Caco-2 (cell line): ENCODE measurements around the gene NDST3. TPM values are rescaled to one million over a fixed set of nuclear protein-coding genes. Genes with fewer than 3 reads are reported as not detected.

Experiments
- BruUV-seq: library from RNA; stranded (reverse); fragments of 400-500 nt; replicated peaks from 2 replicates; lab custom pipeline; 2021; lab: Mats Ljungman, UMichigan
- CTCF ChIA-PET: fragments of 300-600 bp; sonication (Branson Sonifier 250); formaldehyde crosslinking; loops from one replicate; lab custom pipeline; 2022; ENCODE audit warnings: antibody characterized with exemption; lab: Charles Lee
- POLR2A ChIA-PET: fragments of 300-600 bp; sonication (Branson Sonifier 250); formaldehyde crosslinking; loops from one replicate; lab custom pipeline; 2022; ENCODE audit warnings: antibody characterized with exemption; lab: Charles Lee
- DNase-seq, 2 experiments: peaks; one replicate each; pipeline versions ENCODE4 v3.0.0 to v3.0.0-alpha.2; 2020 to 2022
- H3K27me3 ChIP-seq: replicated peaks from 2 replicates; pipeline ENCODE4 v1.6.0; 2011; ENCODE audit warnings: low read length; ENCODE audit not compliant: control insufficient read depth, insufficient read depth
- H3K36me3 ChIP-seq: 2 replicates; pipeline ENCODE4 v1.5.1; 2011; ENCODE audit warnings: low read length; ENCODE audit not compliant: control insufficient read depth, insufficient read depth
- H3K4me1 ChIP-seq: fragments of 250-450 bp; sonication (Bioruptor Pico); 2 replicates; pipeline ENCODE4 v1.5.1; 2020; ENCODE audit warnings: mild to moderate bottlenecking
- H3K4me3 ChIP-seq: 2 replicates; pipeline ENCODE4 v1.5.1; 2011; ENCODE audit warnings: low read depth, mild to moderate bottlenecking, control low read depth, low read length
- H3K9me3 ChIP-seq: fragments of 250-450 bp; sonication (Bioruptor Pico); 2 replicates; pipeline ENCODE4 v1.5.1; 2020; ENCODE audit warnings: mild to moderate bottlenecking, moderate library complexity
- H3K27ac Mint-ChIP-seq: one replicate; pipeline ENCODE4 v1.8.0; 2022; ENCODE audit warnings: mixed read lengths; ENCODE audit not compliant: unreplicated experiment
- H3K27me3 Mint-ChIP-seq: one replicate; pipeline ENCODE4 v1.8.0; 2022; ENCODE audit warnings: mixed read lengths; ENCODE audit not compliant: insufficient read depth, unreplicated experiment
- H3K36me3 Mint-ChIP-seq: one replicate; pipeline ENCODE4 v1.8.0; 2022; ENCODE audit warnings: mild to moderate bottlenecking, mixed read lengths; ENCODE audit not compliant: insufficient read depth, unreplicated experiment
- H3K4me1 Mint-ChIP-seq: one replicate; pipeline ENCODE4 v1.8.0; 2022; ENCODE audit warnings: low read depth, mixed read lengths; ENCODE audit not compliant: unreplicated experiment
- H3K4me3 Mint-ChIP-seq: one replicate; pipeline ENCODE4 v1.8.0; 2022; ENCODE audit warnings: mild to moderate bottlenecking, moderate library complexity, mixed read lengths; ENCODE audit not compliant: unreplicated experiment
- H3K9me3 Mint-ChIP-seq: one replicate; pipeline ENCODE4 v1.8.0; 2022; ENCODE audit warnings: mixed read lengths; ENCODE audit not compliant: unreplicated experiment
- intact Hi-C: fragments of 100-400 bp; cut with micrococcal nuclease; formaldehyde crosslinking; loops from one replicate; pipeline ENCODE4 v1.10.0; 2022; ENCODE audit not compliant: unreplicated experiment
- total RNA-seq: library from RNA; stranded (reverse); gene quantifications from 2 replicates; pipeline ENCODE4 v1.2.3, GENCODE V29; 2022
- TF ChIP-seq, protein P1 (sequence below), 2 experiments: fragments of 200-600 bp in 1 of 2; IDR thresholded peaks; 1 replicate in 1 of 2; 2 replicates in 1 of 2; pipeline versions ENCODE4 v1.5.1 to v1.8.0; 2011 to 2022; ENCODE audit warnings: antibody characterized with exemption in 1 of 2, control low read depth in 1 of 2, inconsistent platforms in 1 of 2, low read depth in 1 of 2, low read length in 1 of 2, mild to moderate bottlenecking in 1 of 2, moderate library complexity in 1 of 2; ENCODE audit not compliant: insufficient read depth in 1 of 2, severe bottlenecking in 1 of 2, unreplicated experiment in 1 of 2

Gene NDST3
- total RNA-seq, 1 experiment from 2014 or later = not detected

DNA sequence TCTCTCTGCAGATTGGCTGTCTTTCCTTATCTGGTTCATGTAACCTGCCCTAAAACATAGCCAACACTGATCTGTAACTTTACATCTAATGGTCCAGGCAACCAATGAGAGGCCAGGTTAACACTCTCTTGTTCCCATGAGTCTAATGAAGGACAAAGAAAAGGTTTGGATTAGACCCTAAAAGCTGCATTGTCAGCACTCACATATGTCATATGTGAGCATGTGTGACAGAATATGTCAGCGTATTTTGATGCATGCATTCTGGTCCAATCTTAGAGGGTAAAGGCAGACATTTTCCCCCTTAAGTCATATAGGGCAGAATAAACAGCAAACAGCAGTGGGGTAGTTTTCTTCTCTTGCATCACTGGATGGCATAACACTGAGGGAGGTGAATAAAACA is 3.7 kb downstream of the NDST3 start:
- no peak overlapping the region for H3K4me3 ChIP-seq
- ChIA-PET POLR2A (no interaction called here), CTCF (no interaction called here)
- TF ChIP-seq, protein P1, sequence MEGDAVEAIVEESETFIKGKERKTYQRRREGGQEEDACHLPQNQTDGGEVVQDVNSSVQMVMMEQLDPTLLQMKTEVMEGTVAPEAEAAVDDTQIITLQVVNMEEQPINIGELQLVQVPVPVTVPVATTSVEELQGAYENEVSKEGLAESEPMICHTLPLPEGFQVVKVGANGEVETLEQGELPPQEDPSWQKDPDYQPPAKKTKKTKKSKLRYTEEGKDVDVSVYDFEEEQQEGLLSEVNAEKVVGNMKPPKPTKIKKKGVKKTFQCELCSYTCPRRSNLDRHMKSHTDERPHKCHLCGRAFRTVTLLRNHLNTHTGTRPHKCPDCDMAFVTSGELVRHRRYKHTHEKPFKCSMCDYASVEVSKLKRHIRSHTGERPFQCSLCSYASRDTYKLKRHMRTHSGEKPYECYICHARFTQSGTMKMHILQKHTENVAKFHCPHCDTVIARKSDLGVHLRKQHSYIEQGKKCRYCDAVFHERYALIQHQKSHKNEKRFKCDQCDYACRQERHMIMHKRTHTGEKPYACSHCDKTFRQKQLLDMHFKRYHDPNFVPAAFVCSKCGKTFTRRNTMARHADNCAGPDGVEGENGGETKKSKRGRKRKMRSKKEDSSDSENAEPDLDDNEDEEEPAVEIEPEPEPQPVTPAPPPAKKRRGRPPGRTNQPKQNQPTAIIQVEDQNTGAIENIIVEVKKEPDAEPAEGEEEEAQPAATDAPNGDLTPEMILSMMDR (IDR thresholded peaks at IDR 0.05; ENCODE audit: insufficient read depth in 1 of 2, low read depth in 1 of 2, low read length in 1 of 2, severe bottlenecking in 1 of 2, unreplicated experiment in 1 of 2) = no peak
- Mint-ChIP-seq H3K4me1 (no peaks in the 10 kb centered on the region), H3K27me3 (peaks cover 23% of the 10 kb centered on the region), H3K27ac (no peak overlapping the region), H3K9me3 (no peaks in the 10 kb centered on the region), H3K4me3 (no peak overlapping the region), H3K36me3 (no peaks in the 10 kb centered on the region)
- no peak for DNase-seq
- H3K36me3 ChIP-seq = no peaks in the 10 kb centered on the region
- intact Hi-C loops = loop anchor here (10.0 kb wide), 1 partner anchor 593 kb away; no protein-coding TSS in a partner anchor
- no peaks in the 10 kb centered on the region for H3K4me1 ChIP-seq
- no peaks in the 10 kb centered on the region for H3K9me3 ChIP-seq
- BruUV-seq = no TSS peak
- peaks cover 2% of the 10 kb centered on the region; the same call in 1 of the 2 replicates for H3K27me3 ChIP-seq

DNA sequence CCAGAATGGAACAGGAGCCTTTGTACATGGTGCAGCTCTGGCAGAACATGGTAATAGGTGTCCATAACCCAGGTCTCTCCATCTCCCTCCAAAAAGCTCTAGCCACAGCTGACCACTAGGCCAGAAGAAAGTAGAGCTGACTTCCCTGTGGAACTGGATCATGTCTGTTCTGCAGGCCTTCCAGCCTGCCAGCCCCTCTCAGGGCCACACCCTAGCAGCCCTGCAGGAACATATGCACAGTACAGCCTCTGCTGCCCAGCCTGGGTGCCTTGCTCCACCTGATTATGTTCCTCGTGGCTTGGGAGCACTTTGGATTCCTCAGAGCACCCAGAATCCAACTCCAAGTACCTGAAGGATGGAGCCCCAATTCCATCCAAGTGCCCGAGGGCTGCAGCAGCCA is 12.0 kb downstream of the NDST3 start:
- H3K36me3 ChIP-seq = no peaks in the 10 kb centered on the region
- no peak overlapping the region for H3K4me3 ChIP-seq
- Mint-ChIP-seq H3K4me3 (no peak overlapping the region), H3K36me3 (no peaks in the 10 kb centered on the region), H3K27me3 (peaks cover 10% of the 10 kb centered on the region), H3K27ac (no peak overlapping the region), H3K4me1 (no peaks in the 10 kb centered on the region), H3K9me3 (peaks cover 10% of the 10 kb centered on the region)
- H3K4me1 ChIP-seq = no peaks in the 10 kb centered on the region
- POLR2A ChIA-PET = no interaction called here
- intact Hi-C loops = no loop called here
- no peak for DNase-seq
- H3K9me3 ChIP-seq = no peaks in the 10 kb centered on the region
- no TSS peak for BruUV-seq
- CTCF ChIA-PET = no interaction called here
- TF ChIP-seq, protein P1 (IDR thresholded peaks at IDR 0.05; ENCODE audit: insufficient read depth in 1 of 2, low read depth in 1 of 2, low read length in 1 of 2, severe bottlenecking in 1 of 2, unreplicated experiment in 1 of 2) = no peak
- no peaks in the 10 kb centered on the region for H3K27me3 ChIP-seq

- no peak for DNase-seq
- TF ChIP-seq, protein P1 (IDR thresholded peaks at IDR 0.05; ENCODE audit: insufficient read depth in 1 of 2, low read depth in 1 of 2, low read length in 1 of 2, severe bottlenecking in 1 of 2, unreplicated experiment in 1 of 2) = no peak
- BruUV-seq = no TSS peak
- no peak overlapping the region for H3K4me3 ChIP-seq
- ChIA-PET CTCF (no interaction called here), POLR2A (no interaction called here)
- H3K9me3 ChIP-seq = no peaks in the 10 kb centered on the region
- peaks cover 10% of the 10 kb centered on the region for H3K9me3 Mint-ChIP-seq
- H3K36me3 Mint-ChIP-seq = no peaks in the 10 kb centered on the region
- no peaks in the 10 kb centered on the region for H3K4me1 Mint-ChIP-seq
- H3K27ac Mint-ChIP-seq = no peak overlapping the region
- peaks cover 10% of the 10 kb centered on the region for H3K27me3 Mint-ChIP-seq
- intact Hi-C loops = no loop called here
- H3K4me1 ChIP-seq = no peaks in the 10 kb centered on the region
- no peaks in the 10 kb centered on the region for H3K27me3 ChIP-seq
- no peaks in the 10 kb centered on the region for H3K36me3 ChIP-seq
- H3K4me3 Mint-ChIP-seq = no peak overlapping the region
Observed at GRCh38 chr4:118047043-118047442, 12.8 kb downstream of the NDST3 start.
